ENCODE measurements around the gene IL22RA2.

- TF ChIP-seq, protein P1, sequence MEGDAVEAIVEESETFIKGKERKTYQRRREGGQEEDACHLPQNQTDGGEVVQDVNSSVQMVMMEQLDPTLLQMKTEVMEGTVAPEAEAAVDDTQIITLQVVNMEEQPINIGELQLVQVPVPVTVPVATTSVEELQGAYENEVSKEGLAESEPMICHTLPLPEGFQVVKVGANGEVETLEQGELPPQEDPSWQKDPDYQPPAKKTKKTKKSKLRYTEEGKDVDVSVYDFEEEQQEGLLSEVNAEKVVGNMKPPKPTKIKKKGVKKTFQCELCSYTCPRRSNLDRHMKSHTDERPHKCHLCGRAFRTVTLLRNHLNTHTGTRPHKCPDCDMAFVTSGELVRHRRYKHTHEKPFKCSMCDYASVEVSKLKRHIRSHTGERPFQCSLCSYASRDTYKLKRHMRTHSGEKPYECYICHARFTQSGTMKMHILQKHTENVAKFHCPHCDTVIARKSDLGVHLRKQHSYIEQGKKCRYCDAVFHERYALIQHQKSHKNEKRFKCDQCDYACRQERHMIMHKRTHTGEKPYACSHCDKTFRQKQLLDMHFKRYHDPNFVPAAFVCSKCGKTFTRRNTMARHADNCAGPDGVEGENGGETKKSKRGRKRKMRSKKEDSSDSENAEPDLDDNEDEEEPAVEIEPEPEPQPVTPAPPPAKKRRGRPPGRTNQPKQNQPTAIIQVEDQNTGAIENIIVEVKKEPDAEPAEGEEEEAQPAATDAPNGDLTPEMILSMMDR (IDR thresholded peaks at IDR 0.05), result no peak
- no peak for TF ChIP-seq POLR2A (IDR thresholded peaks at IDR 0.05)
Observed at GRCh38 chr6:137105375-137105774, 68.1 kb downstream of the IL22RA2 start.

Data from testis (tissue), 2 donors.